GM18511 (cell line): Measurements from ENCODE around the gene NOS2.
"Not testable (repeated sequence)": the region's sequence is repeated elsewhere in the genome, so short reads cannot be mapped to it uniquely, and the experiment has no call there.

Experiments used
- ATAC-seq: cut with Tn5 transposase; IDR thresholded peaks from one replicate; pipeline ENCODE4 v1.9.1; 2021; ENCODE audit warnings: mild to moderate bottlenecking, moderate library complexity; ENCODE audit not compliant: unreplicated experiment

The NOS2 gene

DNA sequence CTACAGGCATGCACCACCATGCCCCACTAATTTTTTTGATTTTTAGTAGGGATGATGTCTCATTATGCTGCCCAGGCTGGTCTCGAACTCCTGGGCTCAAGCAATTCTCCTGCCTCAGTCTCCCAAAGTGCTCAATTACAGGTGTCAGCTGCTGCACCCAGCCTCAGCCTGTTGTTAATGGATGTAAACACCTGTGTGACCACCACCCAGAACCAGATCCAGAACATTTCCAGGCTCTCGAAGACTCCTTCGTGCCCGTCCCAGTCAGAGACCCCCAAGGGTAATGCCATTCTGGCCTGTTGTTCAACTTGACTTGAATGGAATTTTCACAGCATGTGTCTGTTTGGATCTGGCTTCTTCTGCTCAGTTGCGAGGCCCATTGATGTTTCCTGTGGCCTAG lies 59.8 kb downstream of the NOS2 start:
- ATAC-seq, result not testable (repeated sequence)

DNA sequence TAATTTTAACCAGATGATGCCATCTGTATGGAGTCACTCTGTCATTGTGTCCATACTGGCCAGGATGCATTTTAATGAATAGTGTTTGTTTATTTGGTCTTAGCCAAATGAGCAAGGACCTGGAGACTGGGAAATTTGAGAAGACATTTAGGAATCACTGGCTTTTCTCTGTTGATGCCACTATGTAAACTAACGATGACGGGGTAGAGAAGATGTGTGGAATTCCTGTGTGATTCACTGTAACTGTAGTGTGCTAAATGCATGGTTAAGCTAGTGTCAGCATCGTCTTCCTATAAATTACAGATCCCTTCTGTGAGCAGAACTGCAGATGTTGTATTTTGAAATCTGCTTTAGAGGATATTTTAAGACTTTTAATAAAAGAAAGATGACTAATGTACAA lies 66.6 kb downstream of the NOS2 start:
- no peak for ATAC-seq

DNA sequence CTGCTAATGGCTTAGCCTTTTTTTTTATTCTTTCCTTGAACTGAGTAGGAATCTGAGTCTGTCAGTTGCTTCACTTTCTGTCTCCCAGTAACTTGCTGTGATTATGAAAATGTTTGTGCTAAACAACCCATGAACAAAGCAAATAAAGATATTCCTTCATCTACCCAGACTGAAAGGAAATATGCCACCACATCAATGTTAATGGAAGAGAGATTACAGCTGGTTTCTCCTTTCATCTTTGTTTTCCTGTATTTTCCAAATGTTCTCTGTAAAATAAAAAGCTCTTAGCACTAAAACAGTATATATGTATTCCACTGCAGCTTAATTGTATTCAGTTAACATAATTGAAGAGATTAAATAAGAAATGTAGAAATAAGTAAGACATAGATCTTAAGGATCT lies 67.6 kb downstream of the NOS2 start:
- not testable (repeated sequence) for ATAC-seq

DNA sequence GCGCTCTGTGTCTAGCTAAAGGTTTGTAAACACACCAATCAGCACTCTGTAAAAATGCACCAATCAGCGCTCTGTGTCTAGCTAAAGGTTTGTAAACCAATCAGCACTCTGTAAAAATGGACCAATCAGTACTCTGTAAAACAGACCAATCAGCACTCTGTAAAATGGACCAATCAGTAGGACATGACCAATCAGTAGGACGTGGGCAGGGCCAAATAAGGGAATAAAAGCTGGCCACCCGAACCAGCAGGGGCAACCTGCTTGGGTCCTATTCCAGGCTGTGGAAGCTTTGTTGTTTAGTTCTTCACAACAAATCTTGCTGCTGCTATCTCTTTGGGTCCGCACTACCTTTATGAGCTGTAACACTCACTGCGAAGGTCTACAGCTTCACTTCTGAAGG lies 74.3 kb downstream of the NOS2 start:
- ATAC-seq, result not testable (repeated sequence)

DNA sequence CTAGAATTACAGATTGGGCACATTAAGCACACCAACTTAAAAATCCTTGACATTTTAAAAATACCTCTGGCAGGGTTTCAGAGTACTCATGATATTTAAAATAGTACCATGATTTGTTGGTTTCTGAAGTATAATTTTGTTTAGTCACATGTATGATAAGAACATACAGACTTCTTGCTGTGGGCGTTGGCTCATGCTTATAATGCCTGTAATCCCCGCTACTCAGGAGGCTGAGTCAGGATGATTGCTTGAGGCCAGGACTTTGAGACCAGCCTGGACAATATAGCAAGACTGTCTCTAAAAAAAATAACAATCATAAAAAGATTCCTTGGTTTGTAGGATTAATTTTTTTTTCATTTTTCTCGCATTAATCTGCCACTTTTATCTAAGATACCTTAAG lies 78.5 kb downstream of the NOS2 start:
- no peak for ATAC-seq
